Stomach smooth muscle (tissue), 2 donors: ENCODE data around the gene PRKAR1B.

Experiments
- H3K27ac ChIP-seq: one replicate; pipeline ENCODE4 v1.7.0; 2013; ENCODE audit warnings: mild to moderate bottlenecking, low read length, inconsistent platforms
- H3K27me3 ChIP-seq, 2 donors: one replicate each; pipeline ENCODE4 v1.7.0; 2013; ENCODE audit warnings: low read length in 2 of 2; ENCODE audit not compliant: insufficient read depth in 2 of 2, control insufficient read depth in 1 of 2
- H3K36me3 ChIP-seq, 2 donors: one replicate each; pipeline ENCODE4 v1.7.0; 2013; ENCODE audit warnings: low read length in 2 of 2; ENCODE audit not compliant: control insufficient read depth in 2 of 2, insufficient read depth in 2 of 2
- H3K4me1 ChIP-seq: one replicate; pipeline ENCODE4 v1.7.0; 2013; ENCODE audit warnings: low read length; ENCODE audit not compliant: control insufficient read depth, insufficient read depth
- H3K4me3 ChIP-seq, 2 donors: one replicate each; pipeline ENCODE4 v1.7.0; 2013; ENCODE audit warnings: low read length in 2 of 2
- H3K9ac ChIP-seq, 2 donors: one replicate each; pipeline ENCODE4 v1.7.0; 2013; ENCODE audit warnings: low read length in 2 of 2, mild to moderate bottlenecking in 1 of 2
- H3K9me3 ChIP-seq, 2 donors: one replicate each; pipeline ENCODE4 v1.7.0; 2013; ENCODE audit warnings: low read length in 2 of 2; ENCODE audit not compliant: control insufficient read depth in 2 of 2
- donor health status: healthy.
- donor health status: Pancreatic carcinoma.

PRKAR1B gene

GRCh38 chr7:630539-630938 lies 96.5 kb downstream of the PRKAR1B start:
- H3K27me3 ChIP-seq, result no peaks in the 10 kb centered on the region
- no peaks in the 10 kb centered on the region for H3K4me1 ChIP-seq
- H3K9ac ChIP-seq, result no peak overlapping the region
- no peak overlapping the region for H3K4me3 ChIP-seq
- H3K36me3 ChIP-seq, result no peaks in the 10 kb centered on the region
- no peak overlapping the region for H3K27ac ChIP-seq
- H3K9me3 ChIP-seq, result peaks cover 0 to 2% of the 10 kb centered on the region in 2 donors

- no peaks in the 10 kb centered on the region for H3K36me3 ChIP-seq
- no peaks in the 10 kb centered on the region for H3K27me3 ChIP-seq
- H3K9me3 ChIP-seq, result peaks cover 2 to 6% of the 10 kb centered on the region in 2 donors
- H3K4me1 ChIP-seq, result no peaks in the 10 kb centered on the region
- H3K9ac ChIP-seq, result no peak overlapping the region
- no peak overlapping the region for H3K27ac ChIP-seq
- H3K4me3 ChIP-seq, result no peak overlapping the region
Measured at GRCh38 chr7:630111-630511, 97.0 kb downstream of the PRKAR1B start.

- Histone ChIP-seq H3K27me3 (no peaks in the 10 kb centered on the region), H3K9ac (no peak overlapping the region), H3K36me3 (no peaks in the 10 kb centered on the region), H3K9me3 (peaks cover 2 to 6% of the 10 kb centered on the region in 2 donors), H3K4me1 (no peaks in the 10 kb centered on the region), H3K4me3 (no peak overlapping the region), H3K27ac (no peak overlapping the region)
Measured at GRCh38 chr7:628826-629225, 98.3 kb downstream of the PRKAR1B start.

- Histone ChIP-seq H3K27ac (no peak overlapping the region), H3K4me3 (no peak overlapping the region), H3K36me3 (no peaks in the 10 kb centered on the region), H3K4me1 (no peaks in the 10 kb centered on the region), H3K27me3 (no peaks in the 10 kb centered on the region), H3K9ac (no peak overlapping the region), H3K9me3 (peaks cover 2 to 6% of the 10 kb centered on the region in 2 donors)
Measured at GRCh38 chr7:628402-628763, 98.7 kb downstream of the PRKAR1B start.

- H3K36me3 ChIP-seq, result no peaks in the 10 kb centered on the region
- no peaks in the 10 kb centered on the region for H3K4me1 ChIP-seq
- H3K27ac ChIP-seq, result no peak overlapping the region
- H3K9ac ChIP-seq, result no peak overlapping the region
- H3K27me3 ChIP-seq, result no peaks in the 10 kb centered on the region
- no peak overlapping the region for H3K4me3 ChIP-seq
- H3K9me3 ChIP-seq, result peaks cover 2 to 6% of the 10 kb centered on the region in 2 donors
Measured at GRCh38 chr7:627661-628401, 99.2 kb downstream of the PRKAR1B start.

- Histone ChIP-seq H3K4me3 (no peak overlapping the region), H3K27ac (no peak overlapping the region), H3K9me3 (peaks cover 5 to 19% of the 10 kb centered on the region in 2 donors), H3K4me1 (no peaks in the 10 kb centered on the region), H3K27me3 (no peaks in the 10 kb centered on the region), H3K9ac (no peak overlapping the region), H3K36me3 (no peaks in the 10 kb centered on the region)
Measured at GRCh38 chr7:625376-625971, 101.6 kb downstream of the PRKAR1B start.

- Histone ChIP-seq H3K9me3 (peaks cover 5 to 20% of the 10 kb centered on the region in 2 donors), H3K4me1 (no peaks in the 10 kb centered on the region), H3K4me3 (no peak overlapping the region), H3K27ac (no peak overlapping the region), H3K36me3 (no peaks in the 10 kb centered on the region), H3K27me3 (no peaks in the 10 kb centered on the region), H3K9ac (no peak overlapping the region)
Measured at GRCh38 chr7:623464-623863, 103.6 kb downstream of the PRKAR1B start.

- Histone ChIP-seq H3K9ac (no peak overlapping the region), H3K4me3 (no peak overlapping the region), H3K4me1 (no peaks in the 10 kb centered on the region), H3K27me3 (no peaks in the 10 kb centered on the region), H3K9me3 (peaks cover 5 to 20% of the 10 kb centered on the region in 2 donors), H3K36me3 (no peaks in the 10 kb centered on the region), H3K27ac (no peak overlapping the region)
Measured at GRCh38 chr7:621572-622285, 105.4 kb downstream of the PRKAR1B start.

- Histone ChIP-seq H3K27ac (no peak overlapping the region), H3K9ac (no peak overlapping the region), H3K4me3 (no peak overlapping the region), H3K27me3 (no peaks in the 10 kb centered on the region), H3K36me3 (no peaks in the 10 kb centered on the region), H3K9me3 (peaks cover 5 to 20% of the 10 kb centered on the region in 2 donors), H3K4me1 (no peaks in the 10 kb centered on the region)
Measured at GRCh38 chr7:620885-621284, 106.2 kb downstream of the PRKAR1B start.

- Histone ChIP-seq H3K27me3 (no peaks in the 10 kb centered on the region), H3K4me3 (no peak overlapping the region), H3K27ac (no peak overlapping the region), H3K9me3 (peaks cover 3 to 13% of the 10 kb centered on the region in 2 donors), H3K36me3 (no peaks in the 10 kb centered on the region), H3K4me1 (no peaks in the 10 kb centered on the region), H3K9ac (no peak overlapping the region)
Measured at GRCh38 chr7:620056-620455, 107.0 kb downstream of the PRKAR1B start.
